NCI-H510A treated with DMSO at 0.1 percent for 48 hours (cell line): ENCODE measurements around the gene ZNF248.
"Not testable (repeated sequence)": the region's sequence is repeated elsewhere in the genome, so short reads cannot be mapped to it uniquely, and the experiment has no call there.

ENCODE experiments used
- DNase-seq: peaks from one replicate; lab custom pipeline; 2025; lab: John Stamatoyannopoulos, UW

ZNF248 gene

DNA sequence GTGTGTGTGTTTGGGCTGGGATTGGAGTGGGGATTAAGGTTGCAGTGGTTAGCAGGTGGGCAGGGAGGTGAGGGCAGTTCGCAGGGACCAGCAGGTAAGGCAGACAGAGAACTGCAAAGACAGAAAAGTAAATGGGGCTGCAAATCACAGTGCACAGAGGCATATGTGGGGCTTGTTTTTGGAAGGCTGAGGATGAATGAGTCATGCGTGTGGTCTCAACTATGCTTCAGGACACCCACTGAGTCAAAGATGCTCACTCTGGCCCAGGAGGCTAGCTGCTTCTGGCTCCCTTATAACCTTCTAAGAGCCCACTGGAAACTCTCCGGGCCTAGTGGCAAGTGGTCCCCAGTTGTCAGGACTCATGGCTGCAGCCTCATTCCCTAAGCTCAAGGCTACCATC, 118.2 kb downstream of the ZNF248 start:
- no peak for DNase-seq

GRCh38 chr10:37738241-37738640, 119.2 kb downstream of the ZNF248 start:
- DNase-seq: not testable (repeated sequence)

DNA sequence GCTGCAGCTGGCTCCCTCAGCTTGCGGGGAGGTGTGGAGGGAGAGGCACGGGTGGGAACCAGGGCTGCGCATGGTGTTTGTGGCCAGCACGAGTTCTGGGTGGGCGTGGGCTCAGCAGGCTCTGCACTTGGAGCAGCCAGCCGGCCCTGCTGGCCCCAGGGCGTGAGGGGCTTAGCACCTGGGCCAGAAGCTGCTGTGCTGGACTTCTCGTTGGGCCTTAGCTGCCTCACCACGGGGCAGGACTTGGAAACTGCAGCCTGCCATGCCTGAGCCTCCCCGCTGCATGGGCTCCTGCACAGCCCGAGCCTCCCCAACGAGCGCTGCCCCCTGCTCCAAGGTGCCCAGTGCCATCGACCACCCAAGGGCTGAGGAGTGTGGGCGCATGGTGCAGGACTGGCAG, 120.1 kb downstream of the ZNF248 start:
- DNase-seq: no peak

GRCh38 chr10:37736120-37736519, 121.3 kb downstream of the ZNF248 start:
- no peak for DNase-seq

GRCh38 chr10:37734971-37735370, 122.4 kb downstream of the ZNF248 start:
- no peak for DNase-seq
